ENCODE measurements around the gene KLHL22. TPM values are rescaled to one million over a fixed set of nuclear protein-coding genes. Genes with fewer than 3 reads are reported as not detected.
"Not testable (repeated sequence)": the region's sequence is repeated elsewhere in the genome, so short reads cannot be mapped to it uniquely, and the experiment has no call there.

The KLHL22 gene
- polyA plus RNA-seq, 3 donors = 27.9 to 40.1 (median 35.8) TPM

- DNase-seq (ENCODE audit: extremely low read depth in 1 of 11, low read depth in 9 of 11, low spot score in 4 of 11) = no peak
These were observed 76.0 kb downstream of the KLHL22 start for GRCh38 chr22:20419664-20419951.

GRCh38 chr22:20418211-20418788 is 77.3 kb downstream of the KLHL22 start:
- DNase-seq (ENCODE audit: extremely low read depth in 1 of 11, low read depth in 9 of 11, low spot score in 4 of 11) = peak in 3 of 11 donors; percentile 55 to 78 (median 76)

- not testable (repeated sequence) for DNase-seq (ENCODE audit: extremely low read depth in 1 of 11, low read depth in 9 of 11, low spot score in 4 of 11)
These were observed 79.9 kb downstream of the KLHL22 start for GRCh38 chr22:20415699-20416098.

- not testable (repeated sequence) for DNase-seq (ENCODE audit: extremely low read depth in 1 of 11, low read depth in 9 of 11, low spot score in 4 of 11)
These were observed 80.4 kb downstream of the KLHL22 start for GRCh38 chr22:20415241-20415640.

- DNase-seq (ENCODE audit: extremely low read depth in 1 of 11, low read depth in 9 of 11, low spot score in 4 of 11) = no peak
These were observed 81.1 kb downstream of the KLHL22 start for GRCh38 chr22:20414450-20414849.

- no peak for DNase-seq (ENCODE audit: extremely low read depth in 1 of 11, low read depth in 9 of 11, low spot score in 4 of 11)
These were observed 81.5 kb downstream of the KLHL22 start for GRCh38 chr22:20414059-20414440.

- DNase-seq (ENCODE audit: extremely low read depth in 1 of 11, low read depth in 9 of 11, low spot score in 4 of 11) = no peak
These were observed 82.2 kb downstream of the KLHL22 start for GRCh38 chr22:20413217-20414058.

- DNase-seq (ENCODE audit: extremely low read depth in 1 of 11, low read depth in 9 of 11, low spot score in 4 of 11) = no peak
These were observed 83.0 kb downstream of the KLHL22 start for GRCh38 chr22:20412474-20413216.

- DNase-seq (ENCODE audit: extremely low read depth in 1 of 11, low read depth in 9 of 11, low spot score in 4 of 11) = not testable (repeated sequence)
These were observed 86.2 kb downstream of the KLHL22 start for GRCh38 chr22:20409385-20409784.

GRCh38 chr22:20408891-20409290 is 86.7 kb downstream of the KLHL22 start:
- DNase-seq (ENCODE audit: extremely low read depth in 1 of 11, low read depth in 9 of 11, low spot score in 4 of 11) = no peak

- DNase-seq (ENCODE audit: extremely low read depth in 1 of 11, low read depth in 9 of 11, low spot score in 4 of 11) = no peak
These were observed 87.8 kb downstream of the KLHL22 start for GRCh38 chr22:20407829-20408228.

- no peak for DNase-seq (ENCODE audit: extremely low read depth in 1 of 11, low read depth in 9 of 11, low spot score in 4 of 11)
These were observed 88.7 kb downstream of the KLHL22 start for GRCh38 chr22:20406686-20407408.

GRCh38 chr22:20405931-20406685 is 89.5 kb downstream of the KLHL22 start:
- no peak for DNase-seq (ENCODE audit: extremely low read depth in 1 of 11, low read depth in 9 of 11, low spot score in 4 of 11)

GRCh38 chr22:20405291-20405930 is 90.2 kb downstream of the KLHL22 start:
- DNase-seq (ENCODE audit: extremely low read depth in 1 of 11, low read depth in 9 of 11, low spot score in 4 of 11) = no peak

- no peak for DNase-seq (ENCODE audit: extremely low read depth in 1 of 11, low read depth in 9 of 11, low spot score in 4 of 11)
These were observed 90.7 kb downstream of the KLHL22 start for GRCh38 chr22:20404881-20405280.

- DNase-seq (ENCODE audit: extremely low read depth in 1 of 11, low read depth in 9 of 11, low spot score in 4 of 11) = no peak
These were observed 91.8 kb downstream of the KLHL22 start for GRCh38 chr22:20403779-20404140.

GRCh38 chr22:20402960-20403778 is 92.4 kb downstream of the KLHL22 start:
- DNase-seq (ENCODE audit: extremely low read depth in 1 of 11, low read depth in 9 of 11, low spot score in 4 of 11) = no peak
